ENCODE data around the gene ALDH1A1. TPM values are rescaled to one million over a fixed set of nuclear protein-coding genes. Genes with fewer than 3 reads are reported as not detected.

Gene ALDH1A1
- total RNA-seq (2014; rRNA removed; shearing (Covaris generic)) (not detected in 2 replicates), polyA plus RNA-seq (2016; fragmentation: Nextera tagmentation; extraction: Ambion mirVana) (not detected in 2 replicates)

DNA sequence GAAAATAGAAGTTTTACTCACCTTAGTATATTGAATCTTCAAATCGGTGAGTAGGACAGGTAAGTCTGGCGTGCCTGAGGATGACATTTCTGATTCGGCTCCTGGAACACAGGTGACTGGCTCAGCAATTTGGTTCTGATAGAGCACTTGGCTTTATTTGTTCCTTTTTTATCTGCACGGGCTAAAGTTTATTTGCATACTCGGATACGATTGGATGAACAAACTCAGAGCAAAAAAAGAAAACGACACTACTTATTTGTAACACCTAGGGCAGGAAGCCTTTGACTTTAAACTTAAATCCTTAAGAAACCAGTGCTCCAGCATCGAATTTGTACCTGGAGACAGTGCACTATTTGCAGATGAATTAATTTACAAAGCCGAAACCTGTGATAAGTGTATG, at the start of gene ALDH1A1:
Gene ALDH1A1, minus strand, starts transcription at position 140 of the 400 bp plus-strand sequence. Its CDS starts 53 bp downstream, at position 87.
- no peak for DNase-seq
- H3K4me3 ChIP-seq, result no peak within 1 kb of the TSS
- H3K9me3 ChIP-seq (ENCODE audit: low read depth), result no peaks in the 10 kb centered on the region
- H3K4me2 ChIP-seq (ENCODE audit: unreplicated experiment), result no peak within 1 kb of the TSS
- H3K36me3 ChIP-seq (ENCODE audit: low read depth), result no peaks in the 10 kb centered on the region
- in situ Hi-C loops (cut with MboI), result no loop called here
- no peak within 1 kb of the TSS for H3K9ac ChIP-seq
- 59 to 62% methylated on average over 9 of the region's 9 CpGs for WGBS, 2 experiments (ENCODE audit: low coverage in 1 of 2, low lambda C conversion rate in 2 of 2, missing lambda C conversion rate in 2 of 2)
- no peak for TF ChIP-seq EZH2phosphoT487 (IDR thresholded peaks at IDR 0.05; ENCODE audit: insufficient read depth, low read depth)
- no peak for TF ChIP-seq EZH2 (IDR thresholded peaks at IDR 0.05; ENCODE audit: insufficient read depth, poor library complexity, severe bottlenecking)
- H3K9me2 ChIP-seq (ENCODE audit: insufficient read depth), result no peaks in the 10 kb centered on the region
- H3K79me2 ChIP-seq (ENCODE audit: insufficient read depth), result no peaks in the 10 kb centered on the region
- no peaks in the 10 kb centered on the region for H4K20me1 ChIP-seq (ENCODE audit: insufficient read depth)
- peaks cover 13% of the 10 kb centered on the region; the same call in 1 of the 2 replicates for H3K27me3 ChIP-seq (replicated peaks; ENCODE audit: insufficient read depth)
- H3K4me1 ChIP-seq (ENCODE audit: insufficient read depth), result no peaks in the 10 kb centered on the region
- H3F3A ChIP-seq (ENCODE audit: insufficient read depth), result no peaks in the 10 kb centered on the region
- no peak within 1 kb of the TSS for H3K27ac ChIP-seq
- 0 out of 2 replicates have a peak within 1 kb of the TSS, but pooled peaks have one; percentile 4 for H2AFZ ChIP-seq

DNA sequence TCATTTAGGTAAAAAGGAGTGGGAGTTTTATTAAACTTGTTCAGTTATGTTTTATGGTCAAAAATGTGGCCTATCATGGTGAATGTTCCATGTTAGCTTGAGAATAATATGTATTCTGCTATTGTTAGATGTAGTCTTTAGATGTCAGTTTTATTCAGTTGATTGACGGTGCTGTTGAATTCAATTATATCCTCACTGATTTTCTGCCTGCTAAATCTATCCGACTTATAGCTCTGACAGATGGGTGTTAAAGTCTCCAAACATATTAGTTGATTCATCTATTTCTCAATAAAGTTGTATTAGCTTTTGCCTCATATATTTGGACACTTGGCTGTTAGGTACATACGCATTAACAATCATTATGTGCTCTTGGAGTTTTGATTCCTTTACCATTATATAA, 49.0 kb upstream of the ALDH1A1 start:
- H3K4me2 ChIP-seq (ENCODE audit: unreplicated experiment), result no peak overlapping the region
- H4K20me1 ChIP-seq (ENCODE audit: insufficient read depth), result no peaks in the 10 kb centered on the region
- no peaks in the 10 kb centered on the region for H3K36me3 ChIP-seq (ENCODE audit: low read depth)
- H3K79me2 ChIP-seq (ENCODE audit: insufficient read depth), result no peaks in the 10 kb centered on the region
- H3K9ac ChIP-seq, result no peak overlapping the region
- H3K27ac ChIP-seq, result no peak overlapping the region
- H3K9me3 ChIP-seq (ENCODE audit: low read depth), result no peaks in the 10 kb centered on the region
- peaks cover 6% of the 10 kb centered on the region for H3K4me1 ChIP-seq (ENCODE audit: insufficient read depth)
- DNase-seq, result no peak
- no peak overlapping the region for H3K4me3 ChIP-seq
- H3F3A ChIP-seq (ENCODE audit: insufficient read depth), result 0 out of 2 replicates have a peak, but pooled peaks cover 1% of the 10 kb centered on the region
- in situ Hi-C loops (cut with MboI), result no loop called here
- 91 to 94% methylated on average over 3 of the region's 3 CpGs for WGBS, 2 experiments (ENCODE audit: low coverage in 1 of 2, low lambda C conversion rate in 2 of 2, missing lambda C conversion rate in 2 of 2)
- H2AFZ ChIP-seq, result no peak overlapping the region
- H3K9me2 ChIP-seq (ENCODE audit: insufficient read depth), result no peaks in the 10 kb centered on the region
- TF ChIP-seq EZH2phosphoT487 (IDR thresholded peaks at IDR 0.05; ENCODE audit: insufficient read depth, low read depth) (no peak), EZH2 (IDR thresholded peaks at IDR 0.05; ENCODE audit: insufficient read depth, poor library complexity, severe bottlenecking) (no peak)
- H3K27me3 ChIP-seq (replicated peaks; ENCODE audit: insufficient read depth), result no peaks in the 10 kb centered on the region

DNA sequence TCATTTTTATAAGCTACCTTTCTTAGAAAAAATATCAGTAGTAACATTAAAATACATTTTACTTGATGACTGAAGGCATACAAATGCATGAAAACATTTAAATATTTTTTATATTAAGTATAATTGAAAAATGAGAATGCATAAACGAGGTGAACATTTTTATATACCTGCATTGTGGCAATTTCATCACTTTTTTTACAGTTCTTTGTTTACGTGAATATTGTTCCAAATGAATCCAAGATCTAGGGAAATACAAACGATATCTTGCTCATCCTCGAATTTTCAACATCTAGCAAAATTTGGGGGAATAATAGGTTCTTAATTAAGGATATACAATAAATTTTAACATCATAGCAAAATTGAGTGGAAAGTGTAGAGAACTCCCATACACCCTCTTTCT, 45.5 kb upstream of the ALDH1A1 start:
- in situ Hi-C loops (cut with MboI), result no loop called here
- Histone ChIP-seq H3K4me3 (no peak overlapping the region), H3K4me1 (ENCODE audit: insufficient read depth) (peaks cover 19% of the 10 kb centered on the region), H3K9me2 (ENCODE audit: insufficient read depth) (no peaks in the 10 kb centered on the region), H2AFZ (no peak overlapping the region), H3K27ac (no peak overlapping the region), H3K4me2 (ENCODE audit: unreplicated experiment) (no peak overlapping the region), H3K36me3 (ENCODE audit: low read depth) (no peaks in the 10 kb centered on the region), H3K9ac (no peak overlapping the region), H3K9me3 (ENCODE audit: low read depth) (no peaks in the 10 kb centered on the region), H3F3A (ENCODE audit: insufficient read depth) (peaks cover 14% of the 10 kb centered on the region; the same call in 1 of the 2 replicates), H4K20me1 (ENCODE audit: insufficient read depth) (no peaks in the 10 kb centered on the region), H3K79me2 (ENCODE audit: insufficient read depth) (no peaks in the 10 kb centered on the region), H3K27me3 (replicated peaks; ENCODE audit: insufficient read depth) (no peaks in the 10 kb centered on the region)
- TF ChIP-seq EZH2phosphoT487 (IDR thresholded peaks at IDR 0.05; ENCODE audit: insufficient read depth, low read depth) (no peak), EZH2 (IDR thresholded peaks at IDR 0.05; ENCODE audit: insufficient read depth, poor library complexity, severe bottlenecking) (no peak)
- DNase-seq, result no peak
- WGBS, 2 experiments (ENCODE audit: low coverage in 1 of 2, low lambda C conversion rate in 2 of 2, missing lambda C conversion rate in 2 of 2), result 78 to 81% methylated on average over 4 of the region's 4 CpGs

DNA sequence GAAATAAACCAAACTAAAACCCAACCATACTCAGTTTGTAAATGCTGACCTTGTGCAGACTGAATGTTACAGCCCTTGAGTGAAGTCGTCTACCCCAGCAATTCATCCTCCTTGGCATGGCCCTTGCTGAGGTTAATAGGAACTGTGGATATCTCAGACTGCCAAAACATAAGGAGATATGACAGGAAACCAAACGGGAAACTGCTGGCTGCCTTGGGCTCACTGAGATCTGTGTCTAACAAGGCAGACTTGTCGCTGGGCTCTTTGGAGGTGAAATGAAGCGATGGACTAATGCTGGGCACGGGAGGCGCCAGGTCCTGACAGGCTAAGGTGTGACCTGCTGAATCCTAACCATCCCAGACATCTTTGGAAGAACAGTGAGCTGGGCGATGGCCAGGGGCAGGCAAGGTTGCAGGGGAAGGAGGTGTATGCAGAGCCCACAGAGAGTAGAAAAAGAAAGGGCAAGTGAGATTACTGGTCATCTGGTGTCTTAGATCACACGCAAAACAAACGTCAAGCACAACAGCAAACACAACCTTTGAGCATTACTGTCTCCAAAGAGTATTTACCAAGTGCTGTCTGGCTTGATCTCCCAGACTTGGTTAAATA, 44.6 kb upstream of the ALDH1A1 start:
- no peak overlapping the region for H3K27ac ChIP-seq
- DNase-seq, result no peak
- H3K79me2 ChIP-seq (ENCODE audit: insufficient read depth), result no peaks in the 10 kb centered on the region
- in situ Hi-C loops (cut with MboI), result no loop called here
- peaks cover 14% of the 10 kb centered on the region; the same call in 1 of the 2 replicates for H3F3A ChIP-seq (ENCODE audit: insufficient read depth)
- no peak for TF ChIP-seq EZH2 (IDR thresholded peaks at IDR 0.05; ENCODE audit: insufficient read depth, poor library complexity, severe bottlenecking)
- no peak for TF ChIP-seq EZH2phosphoT487 (IDR thresholded peaks at IDR 0.05; ENCODE audit: insufficient read depth, low read depth)
- H3K36me3 ChIP-seq (ENCODE audit: low read depth), result no peaks in the 10 kb centered on the region
- no peaks in the 10 kb centered on the region for H3K9me3 ChIP-seq (ENCODE audit: low read depth)
- H3K9me2 ChIP-seq (ENCODE audit: insufficient read depth), result no peaks in the 10 kb centered on the region
- no peaks in the 10 kb centered on the region for H3K27me3 ChIP-seq (replicated peaks; ENCODE audit: insufficient read depth)
- no peak overlapping the region for H3K4me3 ChIP-seq
- 0 out of 2 replicates have a peak overlapping the region, but pooled peaks have one; percentile 20 for H2AFZ ChIP-seq
- H3K9ac ChIP-seq, result no peak overlapping the region
- no peaks in the 10 kb centered on the region for H4K20me1 ChIP-seq (ENCODE audit: insufficient read depth)
- no peak overlapping the region for H3K4me2 ChIP-seq (ENCODE audit: unreplicated experiment)
- peaks cover 19% of the 10 kb centered on the region for H3K4me1 ChIP-seq (ENCODE audit: insufficient read depth)
- 55 to 62% methylated on average over 9 of the region's 9 CpGs for WGBS, 2 experiments (ENCODE audit: low coverage in 1 of 2, low lambda C conversion rate in 2 of 2, missing lambda C conversion rate in 2 of 2)

All from GM23248 (cell line).